H1 (cell line): Measurements from ENCODE around the gene TMED3. TPM values are rescaled to one million over a fixed set of nuclear protein-coding genes. Genes with fewer than 3 reads are reported as not detected.

ENCODE experiments used
- CTCF ChIA-PET: fragments of 300-600 bp; sonication (Branson Sonifier 250); formaldehyde crosslinking; loops from one replicate; lab custom pipeline; 2021; ENCODE audit not compliant: partially characterized antibody; lab: Charles Lee
- POLR2A ChIA-PET: fragments of 300-600 bp; sonication (Branson Sonifier 250); formaldehyde crosslinking; loops from one replicate; lab custom pipeline; 2021; ENCODE audit warnings: inconsistent platforms; ENCODE audit not compliant: partially characterized antibody; lab: Charles Lee
- DNase-seq, 2 experiments: peaks; one replicate each; pipeline versions ENCODE4 v3.0.0 to v3.0.0-alpha.2; 2010 to 2022; ENCODE audit warnings: low spot score in 2 of 2, low read depth in 1 of 2, mixed read lengths in 1 of 2
- FAIRE-seq: peaks from 2 replicates; lab custom pipeline; 2011; peaks lifted over from hg19 to GRCh38; lab: Jason Lieb, UNC
- H2AFZ ChIP-seq: 2 replicates; pipeline ENCODE4 v1.8.1; 2012; ENCODE audit warnings: low read length, inconsistent platforms
- H2AK5ac ChIP-seq: 2 replicates; pipeline ENCODE4 v1.6.1; 2013; ENCODE audit warnings: low read depth, low read length
- H2BK120ac ChIP-seq: replicated peaks from 2 replicates; pipeline ENCODE3; 2013; ENCODE audit warnings: low read depth, low read length, inconsistent platforms
- H2BK12ac ChIP-seq: 2 replicates; pipeline ENCODE4 v1.6.1; 2013; ENCODE audit warnings: low read depth, low read length
- H2BK15ac ChIP-seq: 2 replicates; pipeline ENCODE4 v1.6.1; 2013; ENCODE audit warnings: low read length
- H2BK20ac ChIP-seq: 2 replicates; pipeline ENCODE4 v1.6.1; 2013; ENCODE audit warnings: low read length
- H2BK5ac ChIP-seq: 2 replicates; pipeline ENCODE4 v1.6.1; 2013; ENCODE audit warnings: low read depth, low read length
- H3K14ac ChIP-seq: 2 replicates; pipeline ENCODE4 v1.6.1; 2013; ENCODE audit warnings: inconsistent platforms; ENCODE audit not compliant: insufficient read length
- H3K18ac ChIP-seq: 2 replicates; pipeline ENCODE4 v1.6.1; 2013; ENCODE audit warnings: low read length; ENCODE audit errors: extremely low read depth
- H3K23ac ChIP-seq: 2 replicates; pipeline ENCODE4 v1.6.1; 2013; ENCODE audit warnings: inconsistent platforms; ENCODE audit not compliant: insufficient read length
- H3K23me2 ChIP-seq: 2 replicates; pipeline ENCODE4 v1.6.1; 2013; ENCODE audit warnings: low read depth, low read length
- H3K27ac ChIP-seq: 2 replicates; pipeline ENCODE4 v1.6.1; 2011; ENCODE audit warnings: low read depth, low read length, inconsistent platforms
- H3K27me3 ChIP-seq, 4 experiments: replicated peaks in 1 of 4; 1 replicate in 1 of 4; 2 replicates in 3 of 4; pipeline versions ENCODE4 v1.6.1 to v1.8.1; 2011 to 2013; ENCODE audit warnings: low read length in 3 of 4, mild to moderate bottlenecking in 3 of 4, inconsistent platforms in 2 of 4, mixed read lengths in 2 of 4, moderate library complexity in 1 of 4; ENCODE audit not compliant: control insufficient read depth in 3 of 4, insufficient read depth in 3 of 4; ENCODE audit errors: extremely low read depth in 1 of 4
- H3K36me3 ChIP-seq, 4 experiments: 2 replicates each; pipeline versions ENCODE4 v1.6.1 to v1.8.1; 2011 to 2013; ENCODE audit warnings: mild to moderate bottlenecking in 4 of 4, low read length in 3 of 4, moderate library complexity in 2 of 4, control low read depth in 1 of 4, inconsistent platforms in 1 of 4; ENCODE audit not compliant: insufficient read depth in 4 of 4, control insufficient read depth in 2 of 4
- H3K4ac ChIP-seq: replicated peaks from 2 replicates; pipeline ENCODE3; 2013; ENCODE audit warnings: low read length, low read depth, mixed read lengths, inconsistent platforms; ENCODE audit not compliant: insufficient read length
- H3K4me1 ChIP-seq, 4 experiments: replicated peaks in 1 of 4; 1 replicate in 1 of 4; 2 replicates in 3 of 4; pipeline versions ENCODE4 v1.6.1 to v1.8.1; 2011 to 2013; ENCODE audit warnings: low read length in 3 of 4, inconsistent platforms in 2 of 4, mixed read lengths in 1 of 4; ENCODE audit not compliant: insufficient read depth in 4 of 4, control insufficient read depth in 3 of 4
- H3K4me2 ChIP-seq, 2 experiments: 2 replicates each; pipeline versions ENCODE4 v1.6.1 to v1.8.1; 2011 to 2013; ENCODE audit warnings: low read depth in 2 of 2, low read length in 2 of 2, control low read depth in 1 of 2, inconsistent platforms in 1 of 2, mild to moderate bottlenecking in 1 of 2; ENCODE audit not compliant: insufficient read depth in 1 of 2
- H3K4me3 ChIP-seq, 4 experiments: fragments of 200-600, 300-600 bp in 1 of 4; sonication (generic), shearing (Covaris generic), sonication (Bioruptor Twin) in 1 of 4; 2 replicates each; pipeline versions ENCODE4 v1.5.1 to v1.8.1; 2011 to 2016; ENCODE audit warnings: low read length in 4 of 4, low read depth in 3 of 4, control low read depth in 2 of 4, inconsistent platforms in 2 of 4, mild to moderate bottlenecking in 2 of 4, mixed read lengths in 1 of 4, moderate library complexity in 1 of 4; ENCODE audit not compliant: insufficient read depth in 2 of 4; ENCODE audit errors: extremely low read depth in 1 of 4
- H3K56ac ChIP-seq: replicated peaks from 2 replicates; pipeline ENCODE3; 2013; ENCODE audit warnings: low read depth, mild to moderate bottlenecking, mixed read lengths, low read length, inconsistent platforms; ENCODE audit not compliant: insufficient read length
- H3K79me1 ChIP-seq: 2 replicates; pipeline ENCODE4 v1.6.1; 2013; ENCODE audit warnings: low read depth, low read length, control low read depth
- H3K79me2 ChIP-seq, 2 experiments: 2 replicates each; pipeline versions ENCODE4 v1.6.1 to v1.8.1; 2012 to 2013; ENCODE audit warnings: low read length in 2 of 2, mild to moderate bottlenecking in 2 of 2, inconsistent platforms in 1 of 2; ENCODE audit not compliant: insufficient read depth in 2 of 2, control insufficient read depth in 1 of 2
- H3K9ac ChIP-seq, 4 experiments: replicated peaks in 1 of 4; 1 replicate in 1 of 4; 2 replicates in 3 of 4; pipeline versions ENCODE4 v1.6.1 to v1.8.1; 2011 to 2013; ENCODE audit warnings: low read depth in 3 of 4, low read length in 3 of 4, control low read depth in 2 of 4, mild to moderate bottlenecking in 2 of 4, moderate library complexity in 2 of 4, inconsistent platforms in 1 of 4; ENCODE audit errors: extremely low read depth in 1 of 4
- H3K9me3 ChIP-seq, 2 experiments: 2 replicates each; pipeline versions ENCODE4 v1.6.1 to v1.8.1; 2012 to 2013; ENCODE audit warnings: mild to moderate bottlenecking in 2 of 2, moderate library complexity in 2 of 2, control low read depth in 1 of 2, inconsistent platforms in 1 of 2, low read depth in 1 of 2, low read length in 1 of 2, mixed read lengths in 1 of 2; ENCODE audit not compliant: insufficient read depth in 2 of 2
- H4K20me1 ChIP-seq, 2 experiments: replicated peaks in 1 of 2; 2 replicates each; pipeline versions ENCODE3 to v1.8.1; 2011 to 2013; ENCODE audit warnings: inconsistent platforms in 2 of 2, low read length in 2 of 2, mild to moderate bottlenecking in 1 of 2; ENCODE audit not compliant: insufficient read depth in 2 of 2, control insufficient read depth in 1 of 2
- H4K5ac ChIP-seq: 2 replicates; pipeline ENCODE4 v1.6.1; 2013; ENCODE audit warnings: low read length, low read depth, mixed read lengths, inconsistent platforms; ENCODE audit not compliant: insufficient read length
- H4K8ac ChIP-seq: 2 replicates; pipeline ENCODE4 v1.8.0; 2013; ENCODE audit warnings: mild to moderate bottlenecking, moderate library complexity, low read length, inconsistent platforms; ENCODE audit not compliant: insufficient read depth; ENCODE audit errors: extremely low read depth
- H4K91ac ChIP-seq: replicated peaks from 2 replicates; pipeline ENCODE3; 2013; ENCODE audit warnings: low read length, mixed read lengths, inconsistent platforms; ENCODE audit not compliant: insufficient read length
- BACH1 ChIP-seq: IDR thresholded peaks from 2 replicates; pipeline ENCODE4 v1.6.1; 2012; ENCODE audit warnings: low read length, improper control_type of control experiment
- CEBPB ChIP-seq: IDR thresholded peaks from 2 replicates; pipeline ENCODE4 v1.6.1; 2012; ENCODE audit warnings: low read depth, low read length
- EP300 ChIP-seq, 2 experiments: IDR thresholded peaks; 1 replicate in 1 of 2; 2 replicates in 1 of 2; pipeline ENCODE4 v1.6.1; 2011 to 2012; ENCODE audit warnings: low read depth in 2 of 2, low read length in 2 of 2, mild to moderate bottlenecking in 2 of 2, borderline replicate concordance in 1 of 2, inconsistent platforms in 1 of 2, moderate library complexity in 1 of 2
- FOSL1 ChIP-seq: IDR thresholded peaks from 2 replicates; pipeline ENCODE4 v1.6.1; 2011; ENCODE audit warnings: mild to moderate bottlenecking, low read depth, low read length, moderate library complexity; ENCODE audit not compliant: insufficient read depth
- POLR2A ChIP-seq, 2 experiments: IDR thresholded peaks; 1 replicate in 1 of 2; 2 replicates in 1 of 2; pipeline ENCODE4 v1.6.1; 2011; ENCODE audit warnings: low read depth in 2 of 2, low read length in 2 of 2, mild to moderate bottlenecking in 2 of 2; ENCODE audit errors: control extremely low read depth in 1 of 2
- TAF1 ChIP-seq: IDR thresholded peaks from 2 replicates; pipeline ENCODE4 v1.6.1; 2011; ENCODE audit warnings: mild to moderate bottlenecking, low read depth, low read length
- WGBS, 2 experiments: shearing (Covaris generic) in 1 of 2; methylation state at CpG; one replicate each; pipeline versions ENCODE4 v1.1.6 to v1.1.7; 2013 to 2015; ENCODE audit warnings: low lambda C conversion rate in 2 of 2, mixed read lengths in 2 of 2, inconsistent platforms in 1 of 2, low coverage in 1 of 2, missing lambda C conversion rate in 1 of 2; ENCODE audit not compliant: insufficient replicate concordance in 2 of 2, insufficient coverage in 1 of 2, insufficient read length in 1 of 2; ENCODE audit errors: extremely low coverage in 1 of 2, missing lambda C conversion rate in 1 of 2; 5-methylcytosine and 5-hydroxymethylcytosine counted together
- polyA plus RNA-seq, 7 experiments: library from polyadenylated mRNA; depleted of rRNA in 3 of 7; stranded (reverse) in 5 of 7; unstranded in 2 of 7; fragments of >200 nt in 5 of 7; fragments of 200-250 nt in 2 of 7; gene quantifications; 1 replicate in 5 of 7; 2 replicates in 1 of 7; 4 replicates in 1 of 7; pipeline versions ENCODE4 v1.2.1 to v1.2.3, GENCODE V29; 2011 to 2013; ENCODE audit warnings: missing spikeins in 2 of 7, mixed read lengths in 2 of 7
- total RNA-seq: library from RNA; stranded (reverse); fragmentation: NEBNext Ultra II Directional; extraction: Animal tissue kit (Norgen Biotek cat#: 25700); gene quantifications from 2 replicates; pipeline ENCODE4 v1.2.1, GENCODE V29; 2021
- TF ChIP-seq, protein P1 (sequence below): IDR thresholded peaks from 2 replicates; pipeline ENCODE4 v1.6.1; 2011; ENCODE audit warnings: low read length, improper control_type of control experiment
- TF ChIP-seq, protein P2 (sequence below): IDR thresholded peaks from 2 replicates; pipeline ENCODE4 v1.6.1; 2012; ENCODE audit warnings: low read length, inconsistent platforms

The TMED3 gene
- total and polyA plus RNA-seq, 2 of the 8 experiments (the other 6 are each of a cell fraction or from before 2014, with no cell fraction given), result 50.2 to 110 TPM

DNA sequence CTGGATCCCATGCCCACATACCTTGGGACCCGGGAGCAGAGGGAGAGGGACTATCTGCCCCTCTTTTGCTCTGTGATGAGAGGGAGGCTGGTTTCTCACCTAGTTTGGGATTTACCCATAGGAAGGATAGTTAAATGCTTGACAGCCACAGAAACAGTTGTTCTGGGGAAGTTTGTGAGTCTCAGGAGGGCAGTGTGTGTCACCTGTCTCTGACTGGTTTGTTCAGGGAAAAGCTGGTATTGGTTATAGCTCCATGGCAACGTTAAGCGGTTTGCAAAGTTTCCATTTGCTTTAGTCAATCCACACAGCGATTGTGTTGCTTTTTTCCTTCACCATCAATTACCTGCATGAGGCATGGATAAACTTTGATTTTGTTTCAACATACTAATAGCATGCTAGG, 3.7 kb upstream of the TMED3 start:
- CTCF ChIA-PET, result no interaction called here
- TF ChIP-seq POLR2A (IDR thresholded peaks at IDR 0.05; ENCODE audit: control extremely low read depth in 1 of 2, low read depth in 2 of 2, low read length in 2 of 2), result no peak
- TF ChIP-seq CEBPB, result no peak
- no peak for TF ChIP-seq BACH1
- TF ChIP-seq, protein P1, sequence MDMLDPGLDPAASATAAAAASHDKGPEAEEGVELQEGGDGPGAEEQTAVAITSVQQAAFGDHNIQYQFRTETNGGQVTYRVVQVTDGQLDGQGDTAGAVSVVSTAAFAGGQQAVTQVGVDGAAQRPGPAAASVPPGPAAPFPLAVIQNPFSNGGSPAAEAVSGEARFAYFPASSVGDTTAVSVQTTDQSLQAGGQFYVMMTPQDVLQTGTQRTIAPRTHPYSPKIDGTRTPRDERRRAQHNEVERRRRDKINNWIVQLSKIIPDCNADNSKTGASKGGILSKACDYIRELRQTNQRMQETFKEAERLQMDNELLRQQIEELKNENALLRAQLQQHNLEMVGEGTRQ, result no peak
- no peak for TF ChIP-seq EP300 (IDR thresholded peaks at IDR 0.05; ENCODE audit: borderline replicate concordance in 1 of 2, low read depth in 2 of 2, low read length in 2 of 2)
- no peak for TF ChIP-seq FOSL1
- no peak for TF ChIP-seq TAF1
- TF ChIP-seq, protein P2, sequence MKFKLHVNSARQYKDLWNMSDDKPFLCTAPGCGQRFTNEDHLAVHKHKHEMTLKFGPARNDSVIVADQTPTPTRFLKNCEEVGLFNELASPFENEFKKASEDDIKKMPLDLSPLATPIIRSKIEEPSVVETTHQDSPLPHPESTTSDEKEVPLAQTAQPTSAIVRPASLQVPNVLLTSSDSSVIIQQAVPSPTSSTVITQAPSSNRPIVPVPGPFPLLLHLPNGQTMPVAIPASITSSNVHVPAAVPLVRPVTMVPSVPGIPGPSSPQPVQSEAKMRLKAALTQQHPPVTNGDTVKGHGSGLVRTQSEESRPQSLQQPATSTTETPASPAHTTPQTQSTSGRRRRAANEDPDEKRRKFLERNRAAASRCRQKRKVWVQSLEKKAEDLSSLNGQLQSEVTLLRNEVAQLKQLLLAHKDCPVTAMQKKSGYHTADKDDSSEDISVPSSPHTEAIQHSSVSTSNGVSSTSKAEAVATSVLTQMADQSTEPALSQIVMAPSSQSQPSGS, result no peak

More for the DNA sequence above, 3.7 kb upstream of the TMED3 start:
- no peaks in the 10 kb centered on the region for H4K20me1 ChIP-seq
- no peak overlapping the region for H2AK5ac ChIP-seq
- peaks cover 14% of the 10 kb centered on the region; the same call in 1 of the 2 replicates for H3K23me2 ChIP-seq
- POLR2A ChIA-PET, result no interaction called here
- H2BK5ac ChIP-seq, result no peak overlapping the region
- peaks cover 0 to 9% (median 3%) of the 10 kb centered on the region in 4 experiments; a peak in 3 of 7 replicates for H3K4me1 ChIP-seq
- H3K79me1 ChIP-seq, result no peaks in the 10 kb centered on the region
- 63% methylated on average over 4 of the region's 4 CpGs; no CpG with 5 or more reads in 1 of the 2 experiments for WGBS, 2 experiments
- peak overlapping the region; percentile 10 for H3K56ac ChIP-seq
- H3K4ac ChIP-seq, result no peak overlapping the region
- H4K5ac ChIP-seq, result no peak overlapping the region
- no peak overlapping the region for H3K27ac ChIP-seq
- H3K27me3 ChIP-seq, result peaks cover 0 to 9% (median 3%) of the 10 kb centered on the region in 4 experiments; a peak in 4 of 7 replicates
- DNase-seq, result no peak
- no peak overlapping the region for H2BK12ac ChIP-seq
- no peaks in the 10 kb centered on the region for H3K9me3 ChIP-seq
- no peak overlapping the region for H2BK15ac ChIP-seq
- peaks cover 0 to 5% of the 10 kb centered on the region in 2 experiments; a peak in 2 of 4 replicates for H3K79me2 ChIP-seq
- no peak overlapping the region for H3K4me3 ChIP-seq
- no peak for FAIRE-seq
- no peaks in the 10 kb centered on the region for H3K36me3 ChIP-seq
- no peak overlapping the region for H4K91ac ChIP-seq
- no peak overlapping the region for H2BK20ac ChIP-seq
- no peak overlapping the region for H2BK120ac ChIP-seq
- H4K8ac ChIP-seq, result no peak overlapping the region
- H3K9ac ChIP-seq, result no peak overlapping the region
- no peak overlapping the region for H3K14ac ChIP-seq
- no peak overlapping the region for H3K4me2 ChIP-seq
- H2AFZ ChIP-seq, result no peak overlapping the region
- H3K23ac ChIP-seq, result no peak overlapping the region
- H3K18ac ChIP-seq, result no peak overlapping the region
